ENCODE data around the gene SSTR3.

- no peak for TF ChIP-seq CTCF (IDR thresholded peaks at IDR 0.05)
- TF ChIP-seq POLR2AphosphoS5 (IDR thresholded peaks at IDR 0.05; ENCODE audit: insufficient read depth in 1 of 2, low read depth in 1 of 2), result peak in 1 of 2 donors; percentile 41
- TF ChIP-seq POLR2A (IDR thresholded peaks at IDR 0.05), result no peak
Measured at GRCh38 chr22:37173709-37174108, 38.6 kb downstream of the SSTR3 start.
